ENCODE results near the gene TMEM175. TPM values are rescaled to one million over a fixed set of nuclear protein-coding genes. Genes with fewer than 3 reads are reported as not detected.

Gene TMEM175
- total RNA-seq, 1 donor from 2014 or later: 30.6 TPM

- TF ChIP-seq, protein P1, sequence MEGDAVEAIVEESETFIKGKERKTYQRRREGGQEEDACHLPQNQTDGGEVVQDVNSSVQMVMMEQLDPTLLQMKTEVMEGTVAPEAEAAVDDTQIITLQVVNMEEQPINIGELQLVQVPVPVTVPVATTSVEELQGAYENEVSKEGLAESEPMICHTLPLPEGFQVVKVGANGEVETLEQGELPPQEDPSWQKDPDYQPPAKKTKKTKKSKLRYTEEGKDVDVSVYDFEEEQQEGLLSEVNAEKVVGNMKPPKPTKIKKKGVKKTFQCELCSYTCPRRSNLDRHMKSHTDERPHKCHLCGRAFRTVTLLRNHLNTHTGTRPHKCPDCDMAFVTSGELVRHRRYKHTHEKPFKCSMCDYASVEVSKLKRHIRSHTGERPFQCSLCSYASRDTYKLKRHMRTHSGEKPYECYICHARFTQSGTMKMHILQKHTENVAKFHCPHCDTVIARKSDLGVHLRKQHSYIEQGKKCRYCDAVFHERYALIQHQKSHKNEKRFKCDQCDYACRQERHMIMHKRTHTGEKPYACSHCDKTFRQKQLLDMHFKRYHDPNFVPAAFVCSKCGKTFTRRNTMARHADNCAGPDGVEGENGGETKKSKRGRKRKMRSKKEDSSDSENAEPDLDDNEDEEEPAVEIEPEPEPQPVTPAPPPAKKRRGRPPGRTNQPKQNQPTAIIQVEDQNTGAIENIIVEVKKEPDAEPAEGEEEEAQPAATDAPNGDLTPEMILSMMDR (IDR thresholded peaks at IDR 0.05; ENCODE audit: unreplicated experiment): no peak
- Mint-ChIP-seq H3K36me3 (ENCODE audit: insufficient read depth) (no peaks in the 10 kb centered on the region), H3K27ac (peak overlapping the region; percentile 34), H3K4me3 (ENCODE audit: low read depth) (peak overlapping the region; percentile 68), H3K9me3 (ENCODE audit: low read depth) (no peaks in the 10 kb centered on the region), H3K4me1 (ENCODE audit: low read depth) (peaks cover 11% of the 10 kb centered on the region), H3K27me3 (peaks cover 4% of the 10 kb centered on the region)
- DNase-seq (ENCODE audit: low spot score, unreplicated experiment): peak; percentile 10
Measured at GRCh38 chr4:945274-946102, 13.2 kb downstream of the TMEM175 start.

GRCh38 chr4:946103-946450 is 13.8 kb downstream of the TMEM175 start:
- peak overlapping the region; percentile 68 for H3K4me3 Mint-ChIP-seq (ENCODE audit: low read depth)
- no peak for DNase-seq (ENCODE audit: low spot score, unreplicated experiment)
- TF ChIP-seq, protein P1 (IDR thresholded peaks at IDR 0.05; ENCODE audit: unreplicated experiment): no peak
- no peaks in the 10 kb centered on the region for H3K36me3 Mint-ChIP-seq (ENCODE audit: insufficient read depth)
- peak overlapping the region; percentile 19 for H3K27ac Mint-ChIP-seq
- H3K9me3 Mint-ChIP-seq (ENCODE audit: low read depth): no peaks in the 10 kb centered on the region
- peaks cover 4% of the 10 kb centered on the region for H3K27me3 Mint-ChIP-seq
- peaks cover 11% of the 10 kb centered on the region for H3K4me1 Mint-ChIP-seq (ENCODE audit: low read depth)

DNA sequence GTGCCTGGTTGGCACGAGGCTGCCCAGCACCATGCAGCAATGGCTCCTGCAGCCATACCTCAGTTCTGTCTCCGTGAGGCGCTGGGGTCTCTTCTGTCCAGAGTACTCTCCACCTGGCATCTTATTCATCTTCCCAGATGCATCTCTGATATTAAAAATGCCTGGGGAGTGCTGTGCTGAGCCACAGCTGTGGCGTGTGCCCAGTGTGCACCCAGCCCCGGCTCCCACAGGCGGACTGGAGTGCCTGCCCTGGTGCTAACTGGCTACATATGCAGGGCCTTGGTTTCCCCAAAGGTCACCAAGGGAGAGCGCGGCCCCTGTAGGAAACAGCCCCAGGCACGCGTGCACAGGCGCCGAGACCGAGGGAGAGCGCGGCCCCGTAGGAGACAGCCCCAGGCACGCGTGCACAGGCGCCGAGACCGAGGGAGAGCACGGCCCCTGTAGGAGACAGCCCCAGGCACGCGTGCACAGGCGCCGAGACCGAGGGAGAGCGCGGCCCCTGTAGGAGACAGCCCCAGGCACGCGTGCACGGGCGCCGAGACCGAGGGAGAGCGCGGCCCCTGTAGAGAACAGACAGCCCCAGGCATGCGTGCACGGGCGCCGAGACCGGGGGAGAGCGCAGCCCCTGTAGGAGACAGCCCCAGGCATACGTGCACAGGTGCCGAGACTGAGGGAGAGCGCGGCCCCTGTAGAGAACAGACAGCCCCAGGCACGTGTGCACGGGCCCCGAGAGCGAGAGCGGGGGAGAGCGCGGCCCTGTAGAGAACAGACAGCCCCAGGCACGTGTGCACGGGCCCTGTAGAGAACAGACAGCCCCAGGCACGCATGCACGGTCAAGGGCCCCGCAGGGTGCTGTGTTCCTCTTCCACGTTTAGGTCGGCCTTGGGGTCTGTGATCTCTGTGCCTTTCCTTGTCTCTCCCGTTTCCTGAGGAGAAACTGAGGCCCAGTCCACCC is 14.5 kb downstream of the TMEM175 start:
- TF ChIP-seq, protein P1 (IDR thresholded peaks at IDR 0.05; ENCODE audit: unreplicated experiment): no peak
- H3K27me3 Mint-ChIP-seq: peaks cover 4% of the 10 kb centered on the region
- no peak overlapping the region for H3K27ac Mint-ChIP-seq
- no peak for DNase-seq (ENCODE audit: low spot score, unreplicated experiment)
- H3K36me3 Mint-ChIP-seq (ENCODE audit: insufficient read depth): no peaks in the 10 kb centered on the region
- no peaks in the 10 kb centered on the region for H3K9me3 Mint-ChIP-seq (ENCODE audit: low read depth)
- peaks cover 11% of the 10 kb centered on the region for H3K4me1 Mint-ChIP-seq (ENCODE audit: low read depth)
- no peak overlapping the region for H3K4me3 Mint-ChIP-seq (ENCODE audit: low read depth)

DNA sequence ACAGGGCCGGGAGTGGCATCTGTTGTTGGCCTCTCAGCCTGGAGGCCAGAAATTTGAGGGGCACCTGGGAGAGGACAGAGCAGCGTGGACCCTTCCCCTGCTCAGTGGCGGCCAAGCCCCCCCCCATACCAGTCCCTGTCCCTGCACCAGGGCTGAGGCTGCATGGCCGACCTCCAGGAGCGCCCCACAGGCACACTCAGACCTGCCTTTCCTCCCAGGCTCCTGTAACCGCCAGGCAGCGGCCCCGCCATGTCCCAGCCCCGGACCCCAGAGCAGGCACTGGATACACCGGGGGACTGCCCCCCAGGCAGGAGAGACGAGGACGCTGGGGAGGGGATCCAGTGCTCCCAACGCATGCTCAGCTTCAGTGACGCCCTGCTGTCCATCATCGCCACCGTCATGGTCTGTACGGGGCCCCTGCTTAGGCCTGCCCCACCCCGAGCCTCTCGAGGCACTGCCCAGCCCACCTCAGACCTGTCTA is 15.3 kb downstream of the TMEM175 start:
- Mint-ChIP-seq H3K4me3 (ENCODE audit: low read depth) (no peak overlapping the region), H3K4me1 (ENCODE audit: low read depth) (peaks cover 11% of the 10 kb centered on the region), H3K9me3 (ENCODE audit: low read depth) (no peaks in the 10 kb centered on the region), H3K27me3 (peaks cover 4% of the 10 kb centered on the region), H3K36me3 (ENCODE audit: insufficient read depth) (no peaks in the 10 kb centered on the region), H3K27ac (no peak overlapping the region)
- DNase-seq (ENCODE audit: low spot score, unreplicated experiment): no peak
- TF ChIP-seq, protein P1 (IDR thresholded peaks at IDR 0.05; ENCODE audit: unreplicated experiment): no peak

All from progenitor cell of endocrine pancreas (in vitro differentiated cells).